Upper lobe of left lung (tissue), 4 donors: ENCODE measurements around the gene TUBGCP6.

Experiments used
- EP300 ChIP-seq, 4 donors: sonication (generic); formaldehyde crosslinking; IDR thresholded peaks; one replicate each; pipeline ENCODE4 v1.5.1; 2017; ENCODE audit warnings: antibody characterized with exemption in 4 of 4, control low read depth in 2 of 4
- POLR2A ChIP-seq, 4 donors: fragments of 450-650 bp; IDR thresholded peaks; one replicate each; pipeline ENCODE4 v1.5.1; 2016 to 2017; ENCODE audit warnings: antibody characterized with exemption in 4 of 4, mild to moderate bottlenecking in 2 of 4
- TF ChIP-seq, protein P1 (sequence below), 6 experiments: fragments of 450-650 bp in 4 of 6; fragments of 200-600 bp in 2 of 6; sonication (generic) in 2 of 6; IDR thresholded peaks; one replicate each; pipeline ENCODE4 v1.5.1; 2016 to 2019; ENCODE audit warnings: antibody characterized with exemption in 6 of 6

- TF ChIP-seq, protein P1, sequence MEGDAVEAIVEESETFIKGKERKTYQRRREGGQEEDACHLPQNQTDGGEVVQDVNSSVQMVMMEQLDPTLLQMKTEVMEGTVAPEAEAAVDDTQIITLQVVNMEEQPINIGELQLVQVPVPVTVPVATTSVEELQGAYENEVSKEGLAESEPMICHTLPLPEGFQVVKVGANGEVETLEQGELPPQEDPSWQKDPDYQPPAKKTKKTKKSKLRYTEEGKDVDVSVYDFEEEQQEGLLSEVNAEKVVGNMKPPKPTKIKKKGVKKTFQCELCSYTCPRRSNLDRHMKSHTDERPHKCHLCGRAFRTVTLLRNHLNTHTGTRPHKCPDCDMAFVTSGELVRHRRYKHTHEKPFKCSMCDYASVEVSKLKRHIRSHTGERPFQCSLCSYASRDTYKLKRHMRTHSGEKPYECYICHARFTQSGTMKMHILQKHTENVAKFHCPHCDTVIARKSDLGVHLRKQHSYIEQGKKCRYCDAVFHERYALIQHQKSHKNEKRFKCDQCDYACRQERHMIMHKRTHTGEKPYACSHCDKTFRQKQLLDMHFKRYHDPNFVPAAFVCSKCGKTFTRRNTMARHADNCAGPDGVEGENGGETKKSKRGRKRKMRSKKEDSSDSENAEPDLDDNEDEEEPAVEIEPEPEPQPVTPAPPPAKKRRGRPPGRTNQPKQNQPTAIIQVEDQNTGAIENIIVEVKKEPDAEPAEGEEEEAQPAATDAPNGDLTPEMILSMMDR (IDR thresholded peaks at IDR 0.05): no peak
- no peak for TF ChIP-seq POLR2A (IDR thresholded peaks at IDR 0.05)
- TF ChIP-seq EP300 (IDR thresholded peaks at IDR 0.05): no peak
These were observed 28.7 kb downstream of the TUBGCP6 start for GRCh38 chr22:50216055-50216683.
